HFFc6 (cell line): ENCODE results near the gene FAM20C. TPM values are rescaled to one million over a fixed set of nuclear protein-coding genes. Genes with fewer than 3 reads are reported as not detected.

Experiments
- DNase-seq: peaks from one replicate; pipeline ENCODE4 v3.0.0-alpha.2; 2018
- H3K27ac Mint-ChIP-seq: 2 replicates; pipeline ENCODE4 v1.8.0; 2020; ENCODE audit warnings: mild to moderate bottlenecking, mixed read lengths
- H3K27me3 Mint-ChIP-seq: 2 replicates; pipeline ENCODE4 v1.8.0; 2021; ENCODE audit warnings: mild to moderate bottlenecking, moderate library complexity, mixed read lengths; ENCODE audit not compliant: insufficient read depth
- H3K36me3 Mint-ChIP-seq: 2 replicates; pipeline ENCODE4 v1.8.0; 2021; ENCODE audit warnings: low read depth, mixed read lengths
- H3K4me1 Mint-ChIP-seq: 2 replicates; pipeline ENCODE4 v1.8.0; 2020; ENCODE audit warnings: low read depth, mixed read lengths
- H3K4me3 Mint-ChIP-seq: 2 replicates; pipeline ENCODE4 v1.8.0; 2020; ENCODE audit warnings: mild to moderate bottlenecking, moderate library complexity, mixed read lengths
- H3K9me3 Mint-ChIP-seq: 2 replicates; pipeline ENCODE4 v1.8.0; 2020; ENCODE audit warnings: mild to moderate bottlenecking, mixed read lengths
- total RNA-seq, 6 experiments: library from RNA; stranded (reverse); fragmentation: NEBNext Ultra II Directional; extraction: Animal tissue kit (Norgen Biotek cat#: 25700); gene quantifications; 2 replicates in 1 of 6; 3 replicates in 5 of 6; pipeline ENCODE4 v1.2.3, GENCODE V29; 2021
- TF ChIP-seq, protein P1 (sequence below): fragments of 200-600 bp; sonication (generic); IDR thresholded peaks from 2 replicates; pipeline ENCODE4 v1.5.0; 2021; ENCODE audit warnings: antibody characterized with exemption, mild to moderate bottlenecking

Gene FAM20C
- total RNA-seq, 6 experiments from 2014 or later = 22.2 to 31.1 (median 23.2) TPM

- Mint-ChIP-seq H3K9me3 (peaks cover 14% of the 10 kb centered on the region), H3K36me3 (peaks cover 4% of the 10 kb centered on the region; the same call in 1 of the 2 replicates), H3K4me1 (no peaks in the 10 kb centered on the region), H3K4me3 (no peak overlapping the region), H3K27ac (no peak overlapping the region), H3K27me3 (peaks cover 18% of the 10 kb centered on the region)
- DNase-seq = no peak
- TF ChIP-seq, protein P1, sequence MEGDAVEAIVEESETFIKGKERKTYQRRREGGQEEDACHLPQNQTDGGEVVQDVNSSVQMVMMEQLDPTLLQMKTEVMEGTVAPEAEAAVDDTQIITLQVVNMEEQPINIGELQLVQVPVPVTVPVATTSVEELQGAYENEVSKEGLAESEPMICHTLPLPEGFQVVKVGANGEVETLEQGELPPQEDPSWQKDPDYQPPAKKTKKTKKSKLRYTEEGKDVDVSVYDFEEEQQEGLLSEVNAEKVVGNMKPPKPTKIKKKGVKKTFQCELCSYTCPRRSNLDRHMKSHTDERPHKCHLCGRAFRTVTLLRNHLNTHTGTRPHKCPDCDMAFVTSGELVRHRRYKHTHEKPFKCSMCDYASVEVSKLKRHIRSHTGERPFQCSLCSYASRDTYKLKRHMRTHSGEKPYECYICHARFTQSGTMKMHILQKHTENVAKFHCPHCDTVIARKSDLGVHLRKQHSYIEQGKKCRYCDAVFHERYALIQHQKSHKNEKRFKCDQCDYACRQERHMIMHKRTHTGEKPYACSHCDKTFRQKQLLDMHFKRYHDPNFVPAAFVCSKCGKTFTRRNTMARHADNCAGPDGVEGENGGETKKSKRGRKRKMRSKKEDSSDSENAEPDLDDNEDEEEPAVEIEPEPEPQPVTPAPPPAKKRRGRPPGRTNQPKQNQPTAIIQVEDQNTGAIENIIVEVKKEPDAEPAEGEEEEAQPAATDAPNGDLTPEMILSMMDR = no peak
These were observed 112.4 kb downstream of the FAM20C start for GRCh38 chr7:304574-305409.

GRCh38 chr7:305410-306151 is 113.2 kb downstream of the FAM20C start:
- Mint-ChIP-seq H3K9me3 (peaks cover 14% of the 10 kb centered on the region), H3K27me3 (peaks cover 22% of the 10 kb centered on the region), H3K27ac (no peak overlapping the region), H3K36me3 (peaks cover 4% of the 10 kb centered on the region; the same call in 1 of the 2 replicates), H3K4me1 (no peaks in the 10 kb centered on the region), H3K4me3 (no peak overlapping the region)
- DNase-seq = no peak
- TF ChIP-seq, protein P1 = no peak

DNA sequence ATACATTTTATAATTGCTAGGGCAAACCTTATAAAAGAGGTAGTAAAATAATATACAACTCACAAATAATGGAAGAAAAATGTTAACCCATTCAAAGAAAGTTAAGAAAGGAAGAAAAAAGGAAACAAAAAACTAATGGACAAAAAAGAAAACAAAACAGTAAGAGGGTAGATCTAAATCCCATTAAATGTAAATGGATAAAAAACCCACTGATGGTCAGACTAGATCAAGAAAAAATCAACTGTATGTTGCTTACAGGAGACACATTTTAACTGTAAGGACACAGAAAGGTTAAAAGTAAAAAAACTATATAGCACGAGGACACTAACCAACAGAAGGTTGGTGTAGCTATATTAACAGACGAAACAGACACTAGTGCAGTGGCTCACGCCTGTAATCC is 115.6 kb downstream of the FAM20C start:
- TF ChIP-seq, protein P1 = no peak
- Mint-ChIP-seq H3K4me1 (no peaks in the 10 kb centered on the region), H3K27me3 (peaks cover 26% of the 10 kb centered on the region), H3K9me3 (peaks cover 14% of the 10 kb centered on the region), H3K36me3 (peaks cover 4% of the 10 kb centered on the region; the same call in 1 of the 2 replicates), H3K27ac (no peak overlapping the region), H3K4me3 (no peak overlapping the region)
- no peak for DNase-seq

DNA sequence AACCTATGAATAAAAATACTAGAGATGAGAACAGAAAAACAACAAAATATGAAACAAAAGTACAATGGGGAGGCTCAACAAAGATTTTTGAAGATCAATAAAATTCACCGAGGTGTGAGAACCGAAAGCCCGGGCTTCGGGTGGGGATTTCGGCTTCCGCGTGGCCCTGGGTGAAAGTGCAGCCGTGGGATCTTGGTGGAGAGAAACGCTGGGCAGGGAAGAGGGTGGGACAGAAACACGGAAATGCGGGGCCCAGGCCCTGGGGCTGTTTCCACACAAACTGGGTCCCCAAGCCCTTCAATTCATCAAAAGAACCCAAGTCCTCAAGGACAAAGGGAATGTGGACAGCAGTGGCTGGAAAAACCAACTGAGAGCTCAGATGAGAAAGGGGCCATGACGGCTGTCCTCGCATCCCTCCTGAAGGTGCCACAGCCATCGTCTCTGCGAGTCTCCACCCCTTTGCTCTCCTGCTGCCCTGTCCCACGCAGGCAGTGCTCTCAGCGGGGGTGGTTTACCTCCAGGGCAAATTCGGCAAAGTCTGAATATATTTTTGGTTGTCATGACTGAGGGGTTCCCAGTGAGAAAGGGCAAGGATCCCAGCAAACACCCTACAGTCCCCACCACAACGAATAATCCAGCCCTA is 117.3 kb downstream of the FAM20C start:
- Mint-ChIP-seq H3K27me3 (peaks cover 36% of the 10 kb centered on the region), H3K4me3 (no peak overlapping the region), H3K4me1 (no peaks in the 10 kb centered on the region), H3K27ac (no peak overlapping the region), H3K9me3 (peaks cover 14% of the 10 kb centered on the region), H3K36me3 (peaks cover under 1% of the 10 kb centered on the region; the same call in 1 of the 2 replicates)
- no peak for DNase-seq
- TF ChIP-seq, protein P1 = no peak

Other genes with a start within 250 kb of the FAM20C start
- gene FOXL3, start 97.6 kb downstream of the FAM20C start, total RNA-seq = not detected